Measurements from ENCODE around the gene CD38.

The CD38 gene

GRCh38 chr4:15766821-15767220, 11.3 kb upstream of the CD38 start:
- POLR2A ChIA-PET, result no interaction called here

DNA sequence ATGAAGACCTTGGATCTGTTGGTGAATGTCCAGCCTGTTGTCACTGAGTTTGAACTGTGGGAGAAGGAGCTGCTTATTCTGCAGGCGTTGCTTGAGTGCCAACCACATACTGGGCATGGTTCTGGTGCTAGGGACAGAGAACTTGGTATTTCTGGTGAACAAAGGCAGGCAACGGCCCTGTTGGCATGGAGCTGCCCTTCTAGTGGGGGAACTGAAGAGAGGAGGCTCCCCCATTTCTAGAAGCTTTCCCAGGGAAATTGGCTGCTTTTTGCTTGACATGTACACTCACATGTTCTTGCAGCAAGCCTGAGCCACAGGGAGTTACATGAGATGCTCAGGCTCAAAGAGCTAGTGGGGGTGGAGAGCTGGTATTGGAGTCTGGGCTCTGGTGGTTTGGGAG, 8.9 kb upstream of the CD38 start:
- H3K27ac ChIP-seq (ENCODE audit: extremely low read depth, low read depth, low read length), result no peak overlapping the region
- no peak for TF ChIP-seq PRDM4 (tag by site-specific recombination; IDR thresholded peaks at IDR 0.05)
- no peak for TF ChIP-seq HIC1 (tag by site-specific recombination; IDR thresholded peaks at IDR 0.05)
- TF ChIP-seq ZIC2 (tag by site-specific recombination; IDR thresholded peaks at IDR 0.05), result no peak
- TF ChIP-seq BCL11B (tag by site-specific recombination; IDR thresholded peaks at IDR 0.05; ENCODE audit: low read depth), result no peak
- TF ChIP-seq, protein P1, sequence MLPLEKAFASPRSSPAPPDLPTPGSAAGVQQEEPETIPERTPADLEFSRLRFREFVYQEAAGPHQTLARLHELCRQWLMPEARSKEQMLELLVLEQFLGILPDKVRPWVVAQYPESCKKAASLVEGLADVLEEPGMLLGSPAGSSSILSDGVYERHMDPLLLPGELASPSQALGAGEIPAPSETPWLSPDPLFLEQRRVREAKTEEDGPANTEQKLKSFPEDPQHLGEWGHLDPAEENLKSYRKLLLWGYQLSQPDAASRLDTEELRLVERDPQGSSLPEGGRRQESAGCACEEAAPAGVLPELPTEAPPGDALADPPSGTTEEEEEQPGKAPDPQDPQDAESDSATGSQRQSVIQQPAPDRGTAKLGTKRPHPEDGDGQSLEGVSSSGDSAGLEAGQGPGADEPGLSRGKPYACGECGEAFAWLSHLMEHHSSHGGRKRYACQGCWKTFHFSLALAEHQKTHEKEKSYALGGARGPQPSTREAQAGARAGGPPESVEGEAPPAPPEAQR (tag by site-specific recombination; IDR thresholded peaks at IDR 0.05), result no peak
- TF ChIP-seq, protein P2, sequence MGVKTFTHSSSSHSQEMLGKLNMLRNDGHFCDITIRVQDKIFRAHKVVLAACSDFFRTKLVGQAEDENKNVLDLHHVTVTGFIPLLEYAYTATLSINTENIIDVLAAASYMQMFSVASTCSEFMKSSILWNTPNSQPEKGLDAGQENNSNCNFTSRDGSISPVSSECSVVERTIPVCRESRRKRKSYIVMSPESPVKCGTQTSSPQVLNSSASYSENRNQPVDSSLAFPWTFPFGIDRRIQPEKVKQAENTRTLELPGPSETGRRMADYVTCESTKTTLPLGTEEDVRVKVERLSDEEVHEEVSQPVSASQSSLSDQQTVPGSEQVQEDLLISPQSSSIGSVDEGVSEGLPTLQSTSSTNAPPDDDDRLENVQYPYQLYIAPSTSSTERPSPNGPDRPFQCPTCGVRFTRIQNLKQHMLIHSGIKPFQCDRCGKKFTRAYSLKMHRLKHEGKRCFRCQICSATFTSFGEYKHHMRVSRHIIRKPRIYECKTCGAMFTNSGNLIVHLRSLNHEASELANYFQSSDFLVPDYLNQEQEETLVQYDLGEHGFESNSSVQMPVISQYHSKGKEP (tag by site-specific recombination; IDR thresholded peaks at IDR 0.05), result no peak
- TF ChIP-seq ELK4 (IDR thresholded peaks at IDR 0.05; ENCODE audit: borderline replicate concordance, low read depth, low read length), result no peak
- TF ChIP-seq ZNF488 (tag by site-specific recombination; IDR thresholded peaks at IDR 0.05), result no peak
- no peak for TF ChIP-seq ZNF701 (tag by site-specific recombination; IDR thresholded peaks at IDR 0.05)
- TF ChIP-seq HOXA7 (CRISPR knock-in tag; IDR thresholded peaks at IDR 0.05; ENCODE audit: borderline replicate concordance), result no peak
- H3K9me3 ChIP-seq (ENCODE audit: control insufficient read depth, insufficient read depth, low read depth, low read length), result no peaks in the 10 kb centered on the region
- CTCF ChIA-PET, result interaction anchor here (0.5 to 0.7 kb wide), 3 partner anchors 37 to 496 kb away, joined by 3 read pairs; no protein-coding TSS in a partner anchor
- POLR2A ChIA-PET, result no interaction called here
- H3K4me1 ChIP-seq (ENCODE audit: control insufficient read depth, insufficient read depth, low read length), result no peaks in the 10 kb centered on the region
- H3K4me3 ChIP-seq (ENCODE audit: low read depth, low read length), result no peak overlapping the region
- no peaks in the 10 kb centered on the region for H3K36me3 ChIP-seq (ENCODE audit: control insufficient read depth in 2 of 2, insufficient read depth in 1 of 2, low read length in 2 of 2)

More at GRCh38 chr4:15766821-15767220, 11.3 kb upstream of the CD38 start:
- no peak overlapping the region for H3K4me3 ChIP-seq (ENCODE audit: low read depth, low read length)
- H3K27ac ChIP-seq (ENCODE audit: extremely low read depth, low read depth, low read length), result no peak overlapping the region
- H3K36me3 ChIP-seq (ENCODE audit: control insufficient read depth in 2 of 2, insufficient read depth in 1 of 2, low read length in 2 of 2), result no peaks in the 10 kb centered on the region
- no peaks in the 10 kb centered on the region for H3K9me3 ChIP-seq (ENCODE audit: control insufficient read depth, insufficient read depth, low read depth, low read length)
- CTCF ChIA-PET, result interaction anchor here (1.3 kb wide), 1 partner anchor 12 kb away, joined by 3 read pairs; no protein-coding TSS in a partner anchor
- no peak for TF ChIP-seq ZNF76 (tag by site-specific recombination; IDR thresholded peaks at IDR 0.05; ENCODE audit: borderline replicate concordance, low read depth)
- no peak for TF ChIP-seq ZNF843 (tag by site-specific recombination; IDR thresholded peaks at IDR 0.05)
- TF ChIP-seq ZEB2 (tag by site-specific recombination; IDR thresholded peaks at IDR 0.05), result no peak
- H3K4me1 ChIP-seq (ENCODE audit: control insufficient read depth, insufficient read depth, low read length), result no peaks in the 10 kb centered on the region

Data from HEK293 (cell line).